HG02884 (cell line): Measurements from ENCODE around the gene NPFF.
"Not testable (repeated sequence)": the region's sequence is repeated elsewhere in the genome, so short reads cannot be mapped to it uniquely, and the experiment has no call there.

Experiments
- ATAC-seq: cut with Tn5 transposase; IDR thresholded peaks from one replicate; pipeline ENCODE4 v1.9.1; 2021; ENCODE audit warnings: mild to moderate bottlenecking, moderate library complexity; ENCODE audit not compliant: unreplicated experiment

NPFF gene

GRCh38 chr12:53506881-53507602 is at the start of gene NPFF:
TSS of gene NPFF (minus strand) at chr12:53507484. CDS start at chr12:53507474, 10 bp downstream.
- ATAC-seq, result no peak

- no peak for ATAC-seq
Measured at GRCh38 chr12:53552361-53553327, 45.4 kb upstream of the NPFF start.

- ATAC-seq, result no peak
Measured at GRCh38 chr12:53551889-53552291, 44.6 kb upstream of the NPFF start.

- ATAC-seq, result no peak
Measured at GRCh38 chr12:53550595-53550994, 43.3 kb upstream of the NPFF start.

GRCh38 chr12:53550131-53550530 is 42.8 kb upstream of the NPFF start:
- not testable (repeated sequence) for ATAC-seq

- not testable (repeated sequence) for ATAC-seq
Measured at GRCh38 chr12:53548354-53548753, 41.1 kb upstream of the NPFF start.

- ATAC-seq, result peak; percentile 59
Measured at GRCh38 chr12:53543539-53543938, 36.3 kb upstream of the NPFF start.

- ATAC-seq, result no peak
Measured at GRCh38 chr12:53539526-53539925, 32.2 kb upstream of the NPFF start.

- no peak for ATAC-seq
Measured at GRCh38 chr12:53538209-53538689, 31.0 kb upstream of the NPFF start.

- ATAC-seq, result no peak
Measured at GRCh38 chr12:53536962-53537361, 29.7 kb upstream of the NPFF start.

GRCh38 chr12:53533471-53533870 is 26.2 kb upstream of the NPFF start:
- no peak for ATAC-seq

- ATAC-seq, result no peak
Measured at GRCh38 chr12:53532524-53533445, 25.5 kb upstream of the NPFF start.

- no peak for ATAC-seq
Measured at GRCh38 chr12:53532021-53532420, 24.7 kb upstream of the NPFF start.

GRCh38 chr12:53530920-53531319 is 23.6 kb upstream of the NPFF start:
- ATAC-seq, result no peak

GRCh38 chr12:53530061-53530460 is 22.8 kb upstream of the NPFF start:
- no peak for ATAC-seq

GRCh38 chr12:53524476-53524875 is 17.2 kb upstream of the NPFF start:
- no peak for ATAC-seq

- no peak for ATAC-seq
Measured at GRCh38 chr12:53523131-53523530, 15.8 kb upstream of the NPFF start.

- ATAC-seq, result no peak
Measured at GRCh38 chr12:53518381-53518780, 11.1 kb upstream of the NPFF start.

GRCh38 chr12:53516758-53517455 is 9.6 kb upstream of the NPFF start:
- ATAC-seq, result no peak

GRCh38 chr12:53515291-53515680 is 8.0 kb upstream of the NPFF start:
- no peak for ATAC-seq
